Measurements from ENCODE around the gene GPR107. TPM values are rescaled to one million over a fixed set of nuclear protein-coding genes. Genes with fewer than 3 reads are reported as not detected.

Gene GPR107
- total RNA-seq, 5 donors from 2014 or later (not counting 1 experiment from before 2014, with no cell fraction given): 21.3 to 29.1 (median 22.1) TPM

DNA sequence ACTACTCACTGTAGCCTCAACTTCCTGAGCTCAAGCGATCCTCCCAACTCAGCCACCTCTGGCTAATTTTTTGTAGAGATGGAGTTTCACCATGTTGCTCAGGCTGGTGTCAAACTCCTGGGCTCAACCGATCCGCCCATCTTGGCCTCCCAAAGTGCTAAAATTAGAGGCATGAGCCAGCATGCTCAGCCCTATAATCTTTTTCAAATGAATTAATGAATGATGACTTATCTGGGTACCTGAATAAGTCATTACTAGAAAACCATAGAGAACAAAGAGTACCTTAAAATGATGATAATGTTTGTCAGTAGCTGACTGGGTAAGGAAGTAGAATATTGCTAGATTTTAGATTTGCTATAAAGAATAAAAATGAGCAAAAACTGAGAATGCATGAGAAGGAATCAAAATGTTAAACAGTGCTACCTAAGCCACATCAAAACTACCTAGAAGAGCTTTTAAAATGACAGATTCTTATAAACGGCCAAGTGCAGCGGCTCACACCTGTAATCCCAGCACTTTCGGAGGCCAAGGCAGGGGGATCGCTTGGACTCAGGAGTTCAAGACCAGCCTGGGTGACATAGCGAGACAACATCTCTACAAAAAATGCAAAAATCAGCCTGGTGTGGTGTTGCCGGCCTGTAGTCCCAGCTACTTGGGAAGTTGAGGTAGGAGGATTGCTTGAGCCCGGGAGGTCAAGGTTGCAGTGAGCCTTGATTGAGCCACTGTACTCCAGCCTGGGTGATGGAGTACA, 24.3 kb upstream of the GPR107 start:
- Mint-ChIP-seq H3K4me3 (peak overlapping the region; percentile 45 to 74 (median 52)), H3K36me3 (peaks cover 22% of the 10 kb centered on the region), H3K9me3 (peaks cover 0 to 6% (median 0%) of the 10 kb centered on the region in 3 donors), H3K27ac (peak overlapping the region; percentile 53 to 88), H3K4me1 (peaks cover 95 to 98% (median 96%) of the 10 kb centered on the region in 3 donors), H3K27me3 (no peaks in the 10 kb centered on the region)
- ChIA-PET CTCF (interaction anchor here in 1 of 2 donors (0.6 to 1.2 kb wide), 6 partner anchors 11 to 72 kb away, joined by 3 to 6 read pairs (median 4); no protein-coding TSS in a partner anchor), POLR2A (interaction anchor here (0.7 to 1.5 kb wide), 7 partner anchors 10 to 39 kb away, joined by 3 to 10 read pairs (median 3); no protein-coding TSS in a partner anchor)
- ATAC-seq (replicated peaks in 1 of 4) (peak; percentile 25 to 54 (median 32)), DNase-seq (no peak)
- H3K27me3 ChIP-seq (replicated peaks in 1 of 2; ENCODE audit: control insufficient read depth in 2 of 2, extremely low read depth in 1 of 2, insufficient read depth in 2 of 2, low read length in 1 of 2): no peaks in the 10 kb centered on the region
- no CpG with 5 or more reads among the region's 10 CpGs for WGBS (ENCODE audit: insufficient coverage)
- H3K4me1 ChIP-seq (ENCODE audit: control insufficient read depth in 1 of 2, extremely low read depth in 1 of 2, insufficient read depth in 2 of 2, low read length in 2 of 2): peaks cover 28 to 77% of the 10 kb centered on the region in 2 experiments
- H3K36me3 ChIP-seq (ENCODE audit: control insufficient read depth in 2 of 2, extremely low read depth in 1 of 2, insufficient read depth in 1 of 2, low read length in 1 of 2): peaks cover 0 to 6% of the 10 kb centered on the region in 2 donors
- H3K27ac ChIP-seq (ENCODE audit: low read length): peak overlapping the region; percentile 47
- no peaks in the 10 kb centered on the region for H3K9me3 ChIP-seq
- peak overlapping the region in 1 of 2 donors; percentile 15 for H3K4me3 ChIP-seq (ENCODE audit: control insufficient read depth in 1 of 2, extremely low read depth in 1 of 2, low read length in 1 of 2)

DNA sequence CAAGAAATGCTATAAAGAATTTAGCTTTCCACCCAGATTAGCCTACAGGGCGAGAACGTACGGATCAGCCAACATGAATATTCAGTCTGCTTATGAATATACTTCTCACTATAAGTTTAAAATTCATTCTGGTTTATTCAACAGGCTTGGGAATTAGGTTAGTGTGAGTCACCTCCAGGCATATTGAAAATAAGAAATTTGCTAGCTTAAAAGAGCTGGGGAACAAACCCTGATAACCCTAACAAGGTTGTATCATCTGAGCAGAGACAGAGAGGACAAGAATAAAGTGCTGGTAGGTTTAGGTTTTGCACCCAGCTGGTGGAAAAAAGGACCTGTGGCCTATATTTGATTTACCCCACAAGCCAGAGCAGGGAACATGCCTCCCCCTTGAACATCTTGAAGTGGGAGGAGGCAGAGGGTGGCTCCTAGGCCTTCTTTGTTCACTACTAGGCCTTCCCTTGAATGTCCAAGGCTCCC, 23.0 kb upstream of the GPR107 start:
- Mint-ChIP-seq H3K4me3 (peak overlapping the region; percentile 29 to 74 (median 46)), H3K27me3 (no peaks in the 10 kb centered on the region), H3K4me1 (peaks cover 95 to 98% (median 96%) of the 10 kb centered on the region in 3 donors), H3K36me3 (peaks cover 22% of the 10 kb centered on the region), H3K27ac (peak overlapping the region; percentile 79 to 88), H3K9me3 (peaks cover 0 to 6% (median 0%) of the 10 kb centered on the region in 3 donors)
- Histone ChIP-seq H3K4me1 (ENCODE audit: control insufficient read depth in 1 of 2, extremely low read depth in 1 of 2, insufficient read depth in 2 of 2, low read length in 2 of 2) (peaks cover 27 to 84% of the 10 kb centered on the region in 2 experiments), H3K36me3 (ENCODE audit: control insufficient read depth in 2 of 2, extremely low read depth in 1 of 2, insufficient read depth in 1 of 2, low read length in 1 of 2) (peaks cover 0 to 6% of the 10 kb centered on the region in 2 donors), H3K9me3 (no peaks in the 10 kb centered on the region), H3K4me3 (ENCODE audit: control insufficient read depth in 1 of 2, extremely low read depth in 1 of 2, low read length in 1 of 2) (no peak overlapping the region), H3K27me3 (replicated peaks in 1 of 2; ENCODE audit: control insufficient read depth in 2 of 2, extremely low read depth in 1 of 2, insufficient read depth in 2 of 2, low read length in 1 of 2) (no peaks in the 10 kb centered on the region), H3K27ac (ENCODE audit: low read length) (peak overlapping the region; percentile 50)
- ChIA-PET POLR2A (interaction anchor here in 1 of 2 donors (0.5 to 2.2 kb wide), 8 partner anchors 9 to 68 kb away, joined by 3 to 7 read pairs (median 4); no protein-coding TSS in a partner anchor), CTCF (interaction anchor here in 1 of 2 donors (0.6 to 1.5 kb wide), 5 partner anchors 10 to 67 kb away, joined by 3 to 9 read pairs (median 6); no protein-coding TSS in a partner anchor)
- DNase-seq: peak in 1 of 35 experiments; percentile 28
- no CpG with 5 or more reads among the region's 3 CpGs for WGBS (ENCODE audit: insufficient coverage)
- peak; percentile 11 to 28 (median 18) for ATAC-seq (replicated peaks in 1 of 4)

DNA sequence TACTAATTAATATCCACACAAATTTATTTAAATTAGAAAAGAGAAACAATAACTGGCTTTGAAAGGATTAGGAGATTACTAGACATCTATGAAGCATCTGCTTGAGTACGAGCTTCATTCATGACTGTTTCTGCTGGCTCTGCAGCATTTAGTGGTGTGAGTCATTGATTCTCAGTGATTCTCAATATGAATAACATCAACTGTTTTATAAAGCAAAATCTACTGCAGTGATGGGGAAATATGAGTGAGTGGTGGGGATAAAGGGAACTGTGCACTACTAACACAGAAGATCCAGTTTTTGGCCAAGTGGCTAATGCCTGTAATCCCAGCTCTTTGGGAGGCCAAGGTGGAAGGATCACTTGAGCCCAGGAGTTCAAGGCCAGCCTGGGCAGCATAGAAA, 19.1 kb upstream of the GPR107 start:
- H3K27ac Mint-ChIP-seq: peak overlapping the region; percentile 86 to 92
- Histone ChIP-seq H3K4me3 (ENCODE audit: control insufficient read depth in 1 of 2, extremely low read depth in 1 of 2, low read length in 1 of 2) (no peak overlapping the region), H3K4me1 (ENCODE audit: control insufficient read depth in 1 of 2, extremely low read depth in 1 of 2, insufficient read depth in 2 of 2, low read length in 2 of 2) (peaks cover 30 to 80% of the 10 kb centered on the region in 2 experiments), H3K36me3 (ENCODE audit: control insufficient read depth in 2 of 2, extremely low read depth in 1 of 2, insufficient read depth in 1 of 2, low read length in 1 of 2) (no peaks in the 10 kb centered on the region), H3K9me3 (no peaks in the 10 kb centered on the region), H3K27me3 (replicated peaks in 1 of 2; ENCODE audit: control insufficient read depth in 2 of 2, extremely low read depth in 1 of 2, insufficient read depth in 2 of 2, low read length in 1 of 2) (no peaks in the 10 kb centered on the region), H3K27ac (ENCODE audit: low read length) (peak overlapping the region; percentile 39)
- DNase-seq (no peak), ATAC-seq (replicated peaks in 1 of 4) (peak in 3 of 4 experiments; percentile 38 to 47 (median 44))
- POLR2A ChIA-PET: interaction anchor here in 1 of 2 donors (2.1 kb wide), 1 partner anchor 17 kb away, joined by 10 read pairs; no protein-coding TSS in a partner anchor
- H3K4me3 Mint-ChIP-seq: peak overlapping the region; percentile 18 to 66 (median 61)
- peaks cover 93 to 95% (median 95%) of the 10 kb centered on the region in 3 donors for H3K4me1 Mint-ChIP-seq
- no CpG with 5 or more reads among the region's 1 CpG for WGBS (ENCODE audit: insufficient coverage)
- H3K27me3 Mint-ChIP-seq: no peaks in the 10 kb centered on the region
- H3K9me3 Mint-ChIP-seq: no peaks in the 10 kb centered on the region
- H3K36me3 Mint-ChIP-seq: peaks cover 10% of the 10 kb centered on the region
- CTCF ChIA-PET: interaction anchor here in 1 of 2 donors (0.6 kb wide), 1 partner anchor 22 kb away, joined by 3 read pairs; no protein-coding TSS in a partner anchor

DNA sequence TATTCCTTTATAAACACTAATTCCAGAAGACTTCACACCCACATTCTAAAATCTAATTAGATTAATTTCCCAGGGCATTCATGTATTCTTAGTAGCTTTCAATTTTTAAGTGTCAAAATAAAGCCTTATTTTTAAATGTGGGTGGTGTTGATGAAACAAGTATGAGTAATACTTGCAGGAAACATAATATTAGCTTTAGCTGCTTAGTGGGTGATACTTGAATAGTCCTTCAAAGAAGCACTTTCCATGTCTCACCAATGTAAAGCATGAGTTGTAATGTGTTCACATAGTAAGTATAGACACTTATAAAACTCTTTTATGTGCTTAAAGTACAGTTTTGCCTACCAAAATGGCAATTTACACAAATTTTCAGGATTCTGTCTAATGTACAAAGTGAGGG, 17.6 kb upstream of the GPR107 start:
- ChIA-PET POLR2A (interaction anchor here (0.6 to 2.1 kb wide), 3 partner anchors 13 to 44 kb away, joined by 3 to 10 read pairs (median 5); no protein-coding TSS in a partner anchor), CTCF (no interaction called here)
- Histone ChIP-seq H3K4me3 (ENCODE audit: control insufficient read depth in 1 of 2, extremely low read depth in 1 of 2, low read length in 1 of 2) (no peak overlapping the region), H3K4me1 (ENCODE audit: control insufficient read depth in 1 of 2, extremely low read depth in 1 of 2, insufficient read depth in 2 of 2, low read length in 2 of 2) (peaks cover 32 to 69% of the 10 kb centered on the region in 2 experiments), H3K9me3 (no peaks in the 10 kb centered on the region), H3K36me3 (ENCODE audit: control insufficient read depth in 2 of 2, extremely low read depth in 1 of 2, insufficient read depth in 1 of 2, low read length in 1 of 2) (no peaks in the 10 kb centered on the region), H3K27me3 (replicated peaks in 1 of 2; ENCODE audit: control insufficient read depth in 2 of 2, extremely low read depth in 1 of 2, insufficient read depth in 2 of 2, low read length in 1 of 2) (no peaks in the 10 kb centered on the region), H3K27ac (ENCODE audit: low read length) (peak overlapping the region; percentile 52)
- Mint-ChIP-seq H3K4me3 (peak overlapping the region; percentile 66 to 99 (median 69)), H3K27ac (peak overlapping the region; percentile 92 to 97), H3K27me3 (no peaks in the 10 kb centered on the region), H3K4me1 (peaks cover 86 to 95% (median 90%) of the 10 kb centered on the region in 3 donors), H3K9me3 (no peaks in the 10 kb centered on the region), H3K36me3 (peaks cover 10% of the 10 kb centered on the region)
- ATAC-seq (replicated peaks in 1 of 4) (peak in 2 of 4 experiments; percentile 21 to 35), DNase-seq (no peak)

DNA sequence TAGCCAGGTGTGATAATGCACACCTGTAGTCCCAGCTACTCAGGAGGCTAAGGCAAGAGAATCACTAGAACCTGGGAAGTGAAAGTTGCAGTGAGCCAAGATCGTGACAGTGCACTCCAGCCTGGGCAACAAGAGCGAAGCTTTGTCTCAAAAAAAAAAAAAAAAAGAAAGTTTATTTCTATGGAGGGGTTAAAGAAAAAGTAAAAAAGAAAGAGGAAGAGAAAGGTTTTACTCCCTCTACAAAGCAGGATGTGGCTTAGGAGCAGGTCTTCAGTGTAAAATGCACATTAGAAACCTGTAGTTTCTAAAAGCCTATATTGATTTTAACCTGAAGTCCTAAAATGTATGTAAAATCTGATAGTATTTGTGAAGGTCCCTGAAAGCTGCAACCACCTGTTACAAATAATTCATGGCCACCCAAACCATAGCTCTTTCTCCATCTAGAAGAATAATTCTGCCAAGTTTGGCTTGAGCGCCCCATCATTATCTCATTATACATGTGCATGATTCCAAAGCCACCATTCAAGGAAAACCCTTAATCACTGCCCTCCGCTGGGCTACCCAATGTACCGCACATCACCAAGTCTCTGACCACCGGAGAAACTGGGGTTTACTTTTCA, 14.1 kb upstream of the GPR107 start:
- POLR2A ChIA-PET: interaction anchor here (0.5 to 1.9 kb wide), 19 partner anchors 8 to 175 kb away, joined by 3 to 10 read pairs (median 4); no protein-coding TSS in a partner anchor
- H3K4me3 ChIP-seq (ENCODE audit: control insufficient read depth in 1 of 2, extremely low read depth in 1 of 2, low read length in 1 of 2): peak overlapping the region; percentile 71 to 98
- ATAC-seq (replicated peaks in 1 of 4) (peak in 2 of 4 experiments; percentile 11 to 23), DNase-seq (peak in 2 of 35 experiments; percentile 6 to 57)
- H3K36me3 Mint-ChIP-seq: peaks cover 8% of the 10 kb centered on the region
- 0% methylated on average over 4 of the region's 6 CpGs for WGBS (ENCODE audit: insufficient coverage)
- H3K4me1 ChIP-seq (ENCODE audit: control insufficient read depth in 1 of 2, extremely low read depth in 1 of 2, insufficient read depth in 2 of 2, low read length in 2 of 2): peaks cover 30 to 53% of the 10 kb centered on the region in 2 experiments
- H3K4me3 Mint-ChIP-seq: peak overlapping the region; percentile 98 to 100 (median 99)
- H3K27ac Mint-ChIP-seq: peak overlapping the region; percentile 92 to 97
- CTCF ChIA-PET: interaction anchor here (0.6 to 2.4 kb wide), 18 partner anchors 9 to 1166 kb away, joined by 3 to 10 read pairs (median 4); partner anchors contain the start of gene GPR107 (in 1 of the 2)
- no peaks in the 10 kb centered on the region for H3K9me3 Mint-ChIP-seq
- peaks cover 68 to 86% (median 76%) of the 10 kb centered on the region in 3 donors for H3K4me1 Mint-ChIP-seq
- peak overlapping the region; percentile 82 for H3K27ac ChIP-seq (ENCODE audit: low read length)
- H3K9me3 ChIP-seq: no peaks in the 10 kb centered on the region
- no peaks in the 10 kb centered on the region for H3K36me3 ChIP-seq (ENCODE audit: control insufficient read depth in 2 of 2, extremely low read depth in 1 of 2, insufficient read depth in 1 of 2, low read length in 1 of 2)
- H3K27me3 Mint-ChIP-seq: no peaks in the 10 kb centered on the region
- H3K27me3 ChIP-seq (replicated peaks in 1 of 2; ENCODE audit: control insufficient read depth in 2 of 2, extremely low read depth in 1 of 2, insufficient read depth in 2 of 2, low read length in 1 of 2): no peaks in the 10 kb centered on the region
